IPS-11a (cell line): Measurements from ENCODE around the gene RNF208.

ENCODE experiments used
- H3K4me3 ChIP-seq: one replicate; pipeline ENCODE4 v1.5.1; 2013; ENCODE audit warnings: low read depth, low read length, control low read depth

RNF208 gene

DNA sequence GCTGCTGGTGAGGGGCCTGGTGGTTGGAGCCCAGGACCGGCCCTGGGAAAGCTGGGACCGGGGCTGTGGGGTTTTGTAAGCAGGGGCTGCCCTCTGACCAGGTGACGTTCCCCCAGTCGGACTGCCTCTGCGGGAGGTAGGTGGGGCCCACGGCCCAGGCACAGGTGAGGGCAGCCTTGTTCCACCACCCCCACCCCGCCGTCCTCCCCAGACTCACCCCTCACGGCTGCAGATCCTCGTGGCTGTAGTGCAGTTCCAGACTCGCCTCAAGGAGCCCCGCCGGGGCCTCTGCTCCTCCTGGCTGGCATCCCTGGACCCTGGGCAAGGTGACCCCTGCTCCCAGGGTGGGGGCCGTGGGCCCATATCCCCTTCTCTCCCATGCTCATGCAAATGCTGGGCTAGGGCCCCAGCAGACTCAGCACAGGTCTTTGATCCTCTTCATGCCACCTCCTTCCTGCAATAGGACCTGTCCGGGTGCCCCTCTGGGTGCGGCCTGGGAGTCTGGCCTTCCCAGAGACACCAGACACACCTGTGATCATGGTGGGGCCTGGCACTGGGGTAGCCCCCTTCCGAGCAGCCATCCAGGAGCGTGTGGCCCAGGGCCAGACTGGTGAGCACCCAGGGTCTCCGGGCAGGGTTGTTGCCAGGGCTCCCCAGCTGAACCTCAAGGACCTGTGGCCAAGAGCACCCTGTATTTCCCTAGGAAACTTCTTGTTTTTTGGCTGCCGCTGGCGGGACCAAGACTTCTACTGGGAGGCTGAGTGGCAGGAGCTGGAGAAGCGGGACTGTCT lies 6.6 kb downstream of the RNF208 start:
- H3K4me3 ChIP-seq: no peak overlapping the region

- H3K4me3 ChIP-seq: no peak overlapping the region
Observed at GRCh38 chr9:137214620-137215019, 7.4 kb downstream of the RNF208 start.

DNA sequence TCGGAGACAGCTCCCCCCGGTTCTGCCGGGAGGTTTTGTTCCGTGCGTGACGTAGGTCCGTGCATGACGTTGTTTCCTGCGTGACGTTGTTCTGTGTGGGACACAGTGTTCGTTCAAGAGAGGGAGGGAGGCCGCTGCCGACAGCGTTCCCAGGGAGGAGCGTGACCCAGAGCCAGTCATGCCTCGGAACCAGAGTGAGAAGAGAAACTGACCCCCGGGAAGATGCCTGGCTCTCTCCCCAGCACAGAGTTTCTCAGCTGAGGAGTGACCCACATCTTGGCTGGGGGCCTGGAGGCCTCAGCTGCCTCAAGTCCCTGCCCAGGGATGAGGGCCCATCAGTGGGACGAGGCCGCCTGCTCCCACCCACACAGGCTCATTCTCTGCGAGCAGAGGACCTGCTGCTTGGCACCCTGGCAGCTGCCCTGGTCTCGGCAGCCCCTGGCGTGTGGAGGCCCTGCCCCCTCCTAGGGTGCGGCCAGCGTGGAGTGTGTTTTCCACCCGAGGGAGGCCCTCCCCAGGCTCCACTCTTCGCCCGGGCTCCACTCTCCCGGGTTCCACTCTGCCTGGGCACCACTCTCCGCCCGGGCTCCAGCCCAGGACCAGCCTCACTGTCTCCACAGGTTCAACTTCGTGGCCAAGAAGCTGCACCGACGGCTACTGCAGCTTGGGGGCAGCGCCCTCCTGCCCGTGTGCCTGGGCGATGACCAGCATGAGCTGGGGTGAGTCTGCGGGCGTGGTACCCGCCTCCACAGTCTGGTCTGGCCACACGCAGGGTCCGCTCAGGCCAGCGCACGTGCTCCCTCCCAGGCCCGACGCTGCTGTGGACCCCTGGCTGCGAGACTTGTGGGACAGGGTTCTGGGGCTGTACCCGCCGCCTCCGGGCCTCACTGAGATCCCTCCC lies 8.6 kb downstream of the RNF208 start:
- no peak overlapping the region for H3K4me3 ChIP-seq

DNA sequence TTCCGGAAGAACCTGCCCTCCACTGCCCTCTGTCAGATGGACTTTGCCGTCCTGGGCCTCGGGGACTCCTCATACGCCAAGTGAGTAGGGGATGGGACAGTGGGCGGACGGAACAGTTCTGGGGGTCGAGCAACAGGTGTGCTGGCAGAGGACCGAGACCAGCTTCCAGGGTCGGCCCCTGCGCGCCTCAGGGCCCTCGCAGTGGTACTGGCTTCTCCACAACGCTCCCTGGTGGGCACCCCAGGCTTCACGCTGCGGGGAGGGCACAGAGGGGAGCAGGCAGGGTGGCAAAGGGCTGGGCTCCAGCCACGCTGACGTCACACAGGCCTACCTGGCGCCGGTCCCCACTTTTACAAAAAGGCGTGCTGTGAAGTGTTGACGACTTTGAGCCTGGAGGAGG lies 9.5 kb downstream of the RNF208 start:
- H3K4me3 ChIP-seq: no peak overlapping the region

- no peak overlapping the region for H3K4me3 ChIP-seq
Observed at GRCh38 chr9:137211532-137211931, 10.5 kb downstream of the RNF208 start.

GRCh38 chr9:137206602-137207001 lies 15.4 kb downstream of the RNF208 start:
- no peak overlapping the region for H3K4me3 ChIP-seq

- peak within 1 kb of the TSS; percentile 94 for H3K4me3 ChIP-seq
Observed at GRCh38 chr9:137205126-137206069, 16.6 kb downstream of the RNF208 start, which contains the start of the genes NDOR1 and TMEM203. NDOR1 (plus strand) TSS chr9:137205700; CDS start chr9:137205778, 78 bp downstream. TMEM203 (minus strand) TSS chr9:137205648; CDS start chr9:137205414, 234 bp downstream.

GRCh38 chr9:137204731-137205125 lies 17.3 kb downstream of the RNF208 start:
- H3K4me3 ChIP-seq: peak overlapping the region; percentile 94

- no peak overlapping the region for H3K4me3 ChIP-seq
Observed at GRCh38 chr9:137202966-137203365, 19.1 kb downstream of the RNF208 start.

DNA sequence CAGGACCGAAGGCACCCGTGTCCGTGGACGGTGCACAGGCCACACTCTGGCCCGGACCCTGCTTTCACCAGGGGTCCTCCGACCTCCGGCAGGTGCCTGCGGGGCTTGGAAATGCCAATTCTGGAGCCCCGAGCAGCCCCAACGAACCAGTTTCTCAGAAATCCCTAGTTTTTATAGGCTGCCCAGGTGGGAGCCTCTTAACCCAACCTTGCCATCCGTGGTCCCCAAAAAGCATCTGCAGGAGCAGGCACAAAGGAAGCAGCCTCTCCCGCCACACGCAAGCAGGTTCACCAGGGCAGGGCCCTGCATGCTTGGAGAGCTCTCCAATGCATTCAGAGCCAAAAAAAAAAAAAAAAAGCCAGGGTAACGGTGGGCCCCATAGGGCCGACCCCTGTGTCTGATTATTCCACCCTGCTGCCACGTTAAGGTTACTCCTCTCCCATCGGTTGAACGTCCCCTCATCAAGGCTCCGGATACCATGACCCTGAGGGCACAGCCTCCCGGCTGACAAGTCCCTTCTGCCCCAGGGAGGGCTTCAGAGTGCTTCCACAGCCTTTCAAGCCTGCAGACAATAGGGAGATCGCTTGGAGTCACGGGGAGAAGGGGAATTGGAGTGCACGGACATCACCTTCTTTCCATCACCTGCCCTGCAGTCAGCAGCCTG lies 20.7 kb downstream of the RNF208 start:
- H3K4me3 ChIP-seq: peak overlapping the region; percentile 53

DNA sequence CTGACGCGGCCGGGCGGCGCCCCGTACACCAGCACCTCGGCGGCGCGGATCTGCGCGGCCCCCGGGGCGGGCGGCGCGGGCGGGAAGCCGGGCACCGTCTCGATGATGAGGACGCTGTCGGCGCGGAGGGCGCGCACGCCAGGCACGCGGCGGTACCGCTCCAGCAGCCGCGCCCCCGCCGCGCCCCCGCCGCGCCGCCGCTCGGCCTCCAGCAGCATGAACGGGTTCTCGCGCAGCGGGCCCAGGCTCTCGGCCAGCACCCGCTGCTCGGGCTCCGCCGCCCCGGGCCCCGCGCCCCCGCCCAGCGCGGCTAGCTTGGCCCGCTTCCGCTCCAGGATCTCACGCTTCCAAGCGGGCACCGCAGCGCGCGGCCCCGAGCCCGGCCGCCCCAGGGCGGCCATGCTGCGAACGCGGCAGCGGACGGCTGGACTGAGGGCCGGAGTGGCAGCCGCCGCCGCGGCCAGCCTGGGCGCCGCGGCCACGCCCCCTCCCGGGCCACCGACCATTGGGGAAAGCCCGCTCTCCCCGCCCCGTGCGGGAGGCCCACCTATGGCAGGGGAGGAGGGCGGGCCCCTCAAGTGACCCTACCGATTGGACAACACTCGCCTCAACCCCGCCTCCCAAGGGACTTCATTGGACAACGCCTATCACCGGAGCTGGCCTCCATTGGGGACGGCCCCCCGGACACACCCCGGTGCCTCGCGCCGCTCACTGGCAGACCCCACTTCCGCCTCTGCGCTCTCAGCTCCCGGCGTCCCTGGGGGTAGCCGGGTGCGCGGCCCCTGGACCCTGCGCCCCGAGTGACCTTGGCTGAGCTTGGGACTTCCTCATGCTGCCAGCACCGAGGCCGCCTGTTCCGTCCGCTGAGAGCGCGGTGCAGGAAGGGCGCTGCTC lies 21.5 kb downstream of the RNF208 start, which contains the start of gene TPRN:
Gene TPRN, minus strand, starts transcription at position 431 of the 894 bp plus-strand sequence. Its CDS starts 30 bp downstream, at position 401.
- H3K4me3 ChIP-seq: peak within 1 kb of the TSS; percentile 53

GRCh38 chr9:137199411-137200121 lies 22.5 kb downstream of the RNF208 start:
- peak overlapping the region; percentile 13 for H3K4me3 ChIP-seq

DNA sequence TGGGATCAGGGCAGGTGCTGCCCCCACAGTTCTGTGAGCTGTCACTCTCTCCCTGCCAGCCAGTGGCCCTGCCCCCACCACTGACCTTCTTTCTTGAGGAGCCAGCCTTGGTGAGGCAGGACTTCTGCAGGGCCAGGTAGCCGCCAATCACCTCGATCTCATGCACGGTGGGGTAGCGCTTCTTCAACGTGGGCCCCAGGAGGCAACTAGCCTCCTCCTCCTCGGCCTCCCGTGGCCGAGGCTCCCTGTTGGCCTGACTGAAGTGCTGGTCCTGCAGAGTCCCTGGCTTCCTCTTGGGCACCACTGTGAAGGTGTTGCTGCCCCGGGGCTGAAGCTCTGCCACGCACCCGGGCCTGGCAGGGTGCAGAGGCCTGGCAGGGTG lies 23.1 kb downstream of the RNF208 start:
- H3K4me3 ChIP-seq: no peak overlapping the region

- no peak overlapping the region for H3K4me3 ChIP-seq
Observed at GRCh38 chr9:137198051-137198901, 23.8 kb downstream of the RNF208 start.

- H3K4me3 ChIP-seq: no peak overlapping the region
Observed at GRCh38 chr9:137195525-137196220, 26.4 kb downstream of the RNF208 start.

GRCh38 chr9:137194909-137195308 lies 27.1 kb downstream of the RNF208 start:
- H3K4me3 ChIP-seq: no peak overlapping the region

DNA sequence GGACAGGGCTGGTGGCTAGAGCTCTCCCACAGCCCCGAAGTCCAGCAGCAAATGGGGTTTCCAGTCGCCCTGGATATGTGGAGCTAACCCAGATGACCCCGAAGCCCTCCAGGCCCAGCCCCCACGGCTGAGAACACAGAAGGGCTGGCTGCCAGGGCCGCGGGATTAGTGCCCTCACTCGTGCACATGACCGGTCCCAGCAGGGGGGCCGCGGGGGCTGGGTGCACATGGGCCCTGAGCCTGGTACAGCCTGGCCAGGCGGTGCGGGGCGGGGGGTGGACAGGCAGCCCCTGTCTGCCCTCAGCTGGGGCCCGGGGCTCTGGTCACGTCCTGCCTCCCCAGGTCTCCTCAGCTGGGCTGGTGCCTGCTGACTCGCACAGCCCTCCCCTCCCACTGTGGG lies 27.7 kb downstream of the RNF208 start:
- H3K4me3 ChIP-seq: no peak overlapping the region
